HCT116 (cell line): ENCODE data around the gene LCMT1. TPM values are rescaled to one million over a fixed set of nuclear protein-coding genes. Genes with fewer than 3 reads are reported as not detected.
A peak's percentile ranks its signal among the peaks of the same experiment; 100 is the strongest.
"Not testable (repeated sequence)": the region's sequence is repeated elsewhere in the genome, so short reads cannot be mapped to it uniquely, and the experiment has no call there.

Source experiments
- ATAC-seq: fragments of 200-7000 bp; cut with Tn5 transposase; 2 replicates; pipeline ENCODE4 v1.9.1; 2020; ENCODE audit warnings: mild to moderate bottlenecking, moderate library complexity
- BruUV-seq: library from RNA; stranded (reverse); fragments of 400-500 nt; replicated peaks from 2 replicates; lab custom pipeline; 2021; lab: Mats Ljungman, UMichigan
- CTCF ChIA-PET: fragments of 300-600 bp; sonication (Branson Sonifier 250); formaldehyde crosslinking; loops from one replicate; lab custom pipeline; 2021; ENCODE audit warnings: antibody characterized with exemption; lab: Charles Lee
- POLR2A ChIA-PET: fragments of 300-600, 350-600 bp; sonication (Branson Sonifier 250); formaldehyde crosslinking; loops from one replicate; lab custom pipeline; 2021; ENCODE audit warnings: antibody characterized with exemption; lab: Charles Lee
- RAD21 ChIA-PET, 2 experiments: fragments of 300-600 bp; sonication (Branson Sonifier 250); formaldehyde crosslinking; loops; one replicate each; lab custom pipeline; 2023; ENCODE audit warnings: low total read pairs in 2 of 2; ENCODE audit not compliant: uncharacterized antibody in 2 of 2, unreplicated experiment in 2 of 2, low non-redundant PET in 1 of 2; lab: Charles Lee
- DNase-seq: peaks from one replicate; pipeline ENCODE4 v3.0.0-alpha.2; 2010; ENCODE audit warnings: low read depth, low spot score
- H2AFZ ChIP-seq: fragments of 200-600 bp; shearing (Covaris generic), sonication (generic); 2 replicates; pipeline ENCODE4 v1.6.1; 2017; ENCODE audit warnings: low read depth, mixed run types, mixed read lengths, antibody characterized with exemption, low read length; ENCODE audit not compliant: poor library complexity, severe bottlenecking
- H3K27ac ChIP-seq: 2 replicates; pipeline ENCODE4 v1.5.1; 2012; ENCODE audit warnings: low read depth, low read length
- H3K27me3 ChIP-seq: fragments of 200-600 bp; sonication (generic); 2 replicates; pipeline ENCODE4 v1.6.1; 2016; ENCODE audit warnings: mixed run types, low read length, mixed read lengths; ENCODE audit not compliant: insufficient read depth
- H3K36me3 ChIP-seq, 2 experiments: fragments of 200-500 bp in 1 of 2; fragments of 200-600 bp in 1 of 2; sonication (Bioruptor generic) in 1 of 2; sonication (generic) in 1 of 2; 2 replicates each; pipeline versions ENCODE4 v1.5.1 to v1.6.1; 2014 to 2016; ENCODE audit warnings: low read length in 2 of 2, inconsistent platforms in 1 of 2, mixed read lengths in 1 of 2, mixed run types in 1 of 2; ENCODE audit not compliant: insufficient read depth in 2 of 2, control insufficient read depth in 1 of 2
- H3K4me1 ChIP-seq, 2 experiments: fragments of 200-600 bp in 1 of 2; sonication (generic) in 1 of 2; 2 replicates each; pipeline versions ENCODE4 v1.5.1 to v1.6.1; 2012 to 2017; ENCODE audit warnings: low read length in 2 of 2, inconsistent platforms in 1 of 2, mild to moderate bottlenecking in 1 of 2, mixed read lengths in 1 of 2, mixed run types in 1 of 2, moderate library complexity in 1 of 2; ENCODE audit not compliant: insufficient read depth in 2 of 2, control insufficient read depth in 1 of 2
- H3K4me2 ChIP-seq: fragments of 200-600 bp; sonication (generic); 2 replicates; pipeline ENCODE4 v1.6.1; 2017; ENCODE audit warnings: mixed run types, low read length, mixed read lengths
- H3K4me3 ChIP-seq, 2 experiments: fragments of 200-600 bp in 1 of 2; sonication (generic) in 1 of 2; replicated peaks in 1 of 2; 2 replicates each; pipeline ENCODE4 v1.5.1; 2011 to 2016; ENCODE audit warnings: low read length in 2 of 2, control low read depth in 1 of 2, low read depth in 1 of 2, mild to moderate bottlenecking in 1 of 2, mixed read lengths in 1 of 2, mixed run types in 1 of 2
- H3K79me2 ChIP-seq: fragments of 200-600 bp; sonication (generic); 2 replicates; pipeline ENCODE4 v1.6.1; 2017; ENCODE audit warnings: mild to moderate bottlenecking, mixed run types, low read length, moderate library complexity, mixed read lengths; ENCODE audit not compliant: insufficient read depth
- H3K9ac ChIP-seq: fragments of 200-600 bp; sonication (generic); 2 replicates; pipeline ENCODE4 v1.6.1; 2016; ENCODE audit warnings: low read length, mixed read lengths
- H3K9me2 ChIP-seq: fragments of 200-600 bp; sonication (generic), shearing (Covaris generic); 2 replicates; pipeline ENCODE4 v1.6.1; 2017; ENCODE audit warnings: mixed run types, mild to moderate bottlenecking, moderate library complexity; ENCODE audit not compliant: insufficient read depth
- H3K9me3 ChIP-seq, 2 experiments: fragments of 200-500 bp in 1 of 2; fragments of 200-600 bp in 1 of 2; sonication (Bioruptor generic) in 1 of 2; sonication (generic) in 1 of 2; 2 replicates each; pipeline ENCODE4 v1.6.1; 2014 to 2017; ENCODE audit warnings: low read length in 2 of 2, mixed read lengths in 2 of 2, inconsistent platforms in 1 of 2, low read depth in 1 of 2, mild to moderate bottlenecking in 1 of 2, mixed run types in 1 of 2, moderate library complexity in 1 of 2; ENCODE audit not compliant: control insufficient read depth in 1 of 2, insufficient read depth in 1 of 2
- H4K20me1 ChIP-seq: fragments of 200-600 bp; sonication (generic), shearing (Covaris generic); 2 replicates; pipeline ENCODE4 v1.6.1; 2017; ENCODE audit warnings: mixed run types, mild to moderate bottlenecking, moderate library complexity; ENCODE audit not compliant: insufficient read depth
- CBX3 ChIP-seq: IDR thresholded peaks from 2 replicates; pipeline ENCODE4 v1.6.1; 2012; ENCODE audit warnings: low read depth
- CEBPB ChIP-seq: IDR thresholded peaks from 2 replicates; pipeline ENCODE4 v1.6.1; 2012; ENCODE audit warnings: low read depth
- MAX ChIP-seq: IDR thresholded peaks from 2 replicates; pipeline ENCODE4 v1.6.1; 2012
- RAD21 ChIP-seq: IDR thresholded peaks from 2 replicates; pipeline ENCODE4 v1.6.1; 2012; ENCODE audit warnings: low read depth, mild to moderate bottlenecking
- YY1 ChIP-seq: IDR thresholded peaks from 2 replicates; pipeline ENCODE4 v1.6.1; 2011; ENCODE audit warnings: low read length, low read depth, moderate library complexity, mild to moderate bottlenecking; ENCODE audit not compliant: insufficient replicate concordance; ENCODE audit errors: extremely low read depth
- intact Hi-C: fragments of 100-400 bp; cut with micrococcal nuclease; formaldehyde crosslinking; loops from 2 replicates; pipeline ENCODE4 v1.10.0; 2022
- total RNA-seq: library from RNA; stranded (reverse); gene quantifications from one replicate; pipeline ENCODE4 v1.2.1, GENCODE V29; 2021; ENCODE audit not compliant: unreplicated experiment

Gene LCMT1
- total RNA-seq, 1 experiment from 2014 or later, result 52.4 TPM

DNA sequence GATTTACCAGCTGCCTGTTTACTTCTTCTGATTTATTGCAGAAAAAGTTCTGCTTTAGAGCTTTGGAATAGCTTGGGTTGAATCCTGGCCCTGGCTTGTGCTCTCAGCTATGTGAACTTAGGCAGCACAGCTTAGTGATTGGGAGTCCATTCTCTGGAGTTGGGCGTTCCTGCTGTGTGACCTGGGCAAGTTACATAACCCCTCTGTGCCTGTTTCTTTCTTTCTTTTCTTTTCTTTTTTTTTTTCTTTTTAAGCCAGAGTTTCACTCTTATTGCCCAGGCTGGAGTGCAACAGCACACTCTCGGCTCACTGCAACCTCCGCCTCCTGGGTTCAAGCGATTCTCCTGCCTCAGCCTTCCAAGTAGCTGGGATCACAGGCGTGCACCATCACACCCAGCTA lies 53.7 kb downstream of the LCMT1 start:
- ChIA-PET POLR2A (no interaction called here), RAD21 (no interaction called here), CTCF (no interaction called here)
- no peaks in the 10 kb centered on the region for H3K9me2 ChIP-seq
- H3K27ac ChIP-seq, result no peak overlapping the region
- no peak overlapping the region for H3K4me2 ChIP-seq
- H2AFZ ChIP-seq, result no peak overlapping the region
- no peak for ATAC-seq
- no peak for DNase-seq
- no peaks in the 10 kb centered on the region for H3K27me3 ChIP-seq
- H3K36me3 ChIP-seq, result peaks cover 21 to 27% of the 10 kb centered on the region in 2 experiments
- intact Hi-C loops, result no loop called here
- H3K4me1 ChIP-seq, result no peaks in the 10 kb centered on the region
- H3K9me3 ChIP-seq, result no peaks in the 10 kb centered on the region
- no peaks in the 10 kb centered on the region for H4K20me1 ChIP-seq
- no peak overlapping the region for H3K9ac ChIP-seq
- no TSS peak for BruUV-seq
- H3K79me2 ChIP-seq, result no peaks in the 10 kb centered on the region
- no peak overlapping the region for H3K4me3 ChIP-seq
- TF ChIP-seq MAX (no peak), CBX3 (no peak), RAD21 (no peak), YY1 (no peak)

GRCh38 chr16:25167920-25168319 lies 56.4 kb downstream of the LCMT1 start:
- H3K4me3 ChIP-seq, H3K4me1 ChIP-seq, POLR2A ChIA-PET, intact Hi-C loops, RAD21 ChIA-PET, H4K20me1 ChIP-seq, BruUV-seq, H3K9me3 ChIP-seq, H3K79me2 ChIP-seq, DNase-seq, H2AFZ ChIP-seq, H3K27me3 ChIP-seq, CTCF ChIA-PET, ATAC-seq, H3K4me2 ChIP-seq, H3K9me2 ChIP-seq, H3K27ac ChIP-seq, H3K9ac ChIP-seq: not testable (repeated sequence)
- H3K36me3 ChIP-seq, result peaks cover 23 to 27% of the 10 kb centered on the region in 2 experiments
- TF ChIP-seq CEBPB, result 0 out of 2 replicates have a peak, but pooled peaks have one; percentile 30
